Cardiac muscle cell (in vitro differentiated cells and primary cell): ENCODE results near the gene PEX14. TPM values are rescaled to one million over a fixed set of nuclear protein-coding genes. Genes with fewer than 3 reads are reported as not detected.

Experiments
- DNase-seq, 2 donors: peaks; one replicate each; pipeline versions ENCODE4 v3.0.0 to v3.0.0-alpha.2; 2010 to 2017; ENCODE audit warnings: low read depth in 1 of 2, low spot score in 1 of 2
- H3K27ac ChIP-seq: fragments of 200-600 bp; sonication (generic); 2 replicates; pipeline ENCODE4 v1.5.1; 2016
- H3K27me3 ChIP-seq: fragments of 200-600 bp; sonication (generic); 2 replicates; pipeline ENCODE4 v1.6.0; 2016; ENCODE audit warnings: control low read depth
- H3K36me3 ChIP-seq: fragments of 200-600 bp; sonication (generic); 2 replicates; pipeline ENCODE4 v1.5.1; 2016; ENCODE audit warnings: control low read depth
- H3K4me1 ChIP-seq: fragments of 200-600 bp; sonication (generic); 2 replicates; pipeline ENCODE4 v1.8.1; 2017; ENCODE audit warnings: low read depth, mild to moderate bottlenecking, mixed run types
- H3K4me3 ChIP-seq: fragments of 200-600 bp; sonication (generic); 2 replicates; pipeline ENCODE4 v1.5.1; 2016; ENCODE audit warnings: mild to moderate bottlenecking
- H3K9me3 ChIP-seq: fragments of 200-600 bp; sonication (generic); 2 replicates; pipeline ENCODE4 v1.5.1; 2017; ENCODE audit warnings: low read depth, mild to moderate bottlenecking, control low read depth
- polyA plus RNA-seq: library from polyadenylated mRNA; unstranded; fragments of >200 nt; fragmentation: Nextera tagmentation; extraction: Ambion mirVana; gene quantifications from 2 replicates; pipeline ENCODE4 v1.2.1, GENCODE V29; 2016
- total RNA-seq: library from RNA; depleted of rRNA; stranded (reverse); fragments of >200 nt; gene quantifications from 2 replicates; pipeline ENCODE4 v1.2.3, GENCODE V29; 2016
- TF ChIP-seq, protein P1 (sequence below): IDR thresholded peaks from 2 replicates; pipeline ENCODE4 v1.5.1; 2012; ENCODE audit warnings: low read depth, mild to moderate bottlenecking, low read length

Gene PEX14
- total and polyA plus RNA-seq, 2 experiments from 2014 or later, result 25.0 to 32.1 TPM

DNA sequence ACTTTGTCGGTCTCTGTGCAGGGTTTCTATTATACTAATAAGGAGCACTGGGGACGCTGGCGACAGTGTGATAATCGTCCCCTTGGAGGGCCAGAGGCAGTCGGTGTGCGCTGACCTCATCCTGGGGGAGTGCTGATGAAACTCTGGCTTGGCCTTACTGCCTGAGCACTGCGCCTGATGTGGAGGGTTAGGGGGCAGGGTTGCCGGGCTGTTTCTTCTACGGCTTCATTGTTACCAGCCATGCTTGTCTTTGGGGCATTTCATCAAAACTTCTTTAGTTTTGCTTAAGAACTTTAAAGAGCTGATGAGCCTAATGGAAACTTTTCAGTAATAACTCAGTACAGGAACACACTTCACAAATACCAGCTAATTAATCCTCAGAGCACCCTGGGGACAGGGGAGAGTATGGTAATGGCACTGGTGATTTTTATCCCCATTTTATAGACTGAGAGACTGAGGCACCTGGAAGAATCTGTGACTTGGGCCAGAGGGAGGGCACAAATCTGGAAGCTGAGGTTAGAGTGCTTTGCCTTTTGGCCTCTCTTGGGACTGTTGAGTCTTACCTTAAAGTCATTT is 81.8 kb downstream of the PEX14 start:
- TF ChIP-seq, protein P1, sequence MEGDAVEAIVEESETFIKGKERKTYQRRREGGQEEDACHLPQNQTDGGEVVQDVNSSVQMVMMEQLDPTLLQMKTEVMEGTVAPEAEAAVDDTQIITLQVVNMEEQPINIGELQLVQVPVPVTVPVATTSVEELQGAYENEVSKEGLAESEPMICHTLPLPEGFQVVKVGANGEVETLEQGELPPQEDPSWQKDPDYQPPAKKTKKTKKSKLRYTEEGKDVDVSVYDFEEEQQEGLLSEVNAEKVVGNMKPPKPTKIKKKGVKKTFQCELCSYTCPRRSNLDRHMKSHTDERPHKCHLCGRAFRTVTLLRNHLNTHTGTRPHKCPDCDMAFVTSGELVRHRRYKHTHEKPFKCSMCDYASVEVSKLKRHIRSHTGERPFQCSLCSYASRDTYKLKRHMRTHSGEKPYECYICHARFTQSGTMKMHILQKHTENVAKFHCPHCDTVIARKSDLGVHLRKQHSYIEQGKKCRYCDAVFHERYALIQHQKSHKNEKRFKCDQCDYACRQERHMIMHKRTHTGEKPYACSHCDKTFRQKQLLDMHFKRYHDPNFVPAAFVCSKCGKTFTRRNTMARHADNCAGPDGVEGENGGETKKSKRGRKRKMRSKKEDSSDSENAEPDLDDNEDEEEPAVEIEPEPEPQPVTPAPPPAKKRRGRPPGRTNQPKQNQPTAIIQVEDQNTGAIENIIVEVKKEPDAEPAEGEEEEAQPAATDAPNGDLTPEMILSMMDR, result no peak
- peaks cover 14% of the 10 kb centered on the region for H3K4me1 ChIP-seq
- H3K36me3 ChIP-seq, result no peaks in the 10 kb centered on the region
- H3K9me3 ChIP-seq, result no peaks in the 10 kb centered on the region
- no peaks in the 10 kb centered on the region for H3K27me3 ChIP-seq
- no peak overlapping the region for H3K4me3 ChIP-seq
- peak overlapping the region; percentile 69 for H3K27ac ChIP-seq
- peak in 1 of 2 donors; percentile 28 for DNase-seq

DNA sequence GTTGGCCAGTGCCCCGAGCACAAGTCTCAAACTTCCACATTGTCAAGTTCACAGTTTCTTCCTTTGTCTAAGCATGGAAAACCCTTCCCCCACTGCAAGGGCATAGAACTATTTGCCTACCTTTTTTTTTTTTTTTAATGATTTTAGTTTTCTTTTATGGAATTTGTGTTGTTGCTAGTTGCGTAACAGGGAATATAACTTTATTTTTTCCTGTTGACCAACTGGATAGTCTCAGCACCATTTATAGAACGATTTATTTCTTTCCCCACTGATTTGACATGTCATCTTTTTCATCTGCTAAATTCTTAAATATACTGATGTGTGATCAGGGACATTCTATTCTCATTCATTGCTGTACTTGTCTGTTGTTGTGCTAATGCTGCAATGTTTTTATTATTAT is 83.0 kb downstream of the PEX14 start:
- peaks cover 14% of the 10 kb centered on the region for H3K4me1 ChIP-seq
- no peaks in the 10 kb centered on the region for H3K9me3 ChIP-seq
- H3K27me3 ChIP-seq, result no peaks in the 10 kb centered on the region
- H3K27ac ChIP-seq, result no peak overlapping the region
- no peak for DNase-seq
- H3K4me3 ChIP-seq, result no peak overlapping the region
- no peaks in the 10 kb centered on the region for H3K36me3 ChIP-seq
- TF ChIP-seq, protein P1, result no peak

DNA sequence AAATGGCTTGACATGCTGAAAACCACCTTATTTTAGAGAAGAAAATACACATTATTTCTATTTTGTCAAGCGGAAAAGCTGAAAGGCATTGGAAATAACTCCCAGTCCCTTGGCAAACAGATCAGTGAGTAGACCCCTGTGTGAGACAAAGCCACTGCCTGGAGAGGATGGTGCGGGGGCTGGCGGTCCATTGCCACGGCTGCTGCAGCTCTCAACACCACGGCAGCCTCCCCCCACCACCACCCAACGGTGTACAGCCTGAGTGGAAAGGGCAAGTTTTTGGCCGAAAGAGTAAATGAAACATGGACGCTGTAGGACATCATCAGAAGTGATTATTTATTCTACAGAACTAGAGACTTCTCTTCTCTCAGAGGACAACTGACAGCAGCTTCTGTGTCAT is 84.6 kb downstream of the PEX14 start:
- Histone ChIP-seq H3K27ac (no peak overlapping the region), H3K27me3 (no peaks in the 10 kb centered on the region), H3K4me1 (peaks cover 7% of the 10 kb centered on the region), H3K9me3 (no peaks in the 10 kb centered on the region), H3K36me3 (no peaks in the 10 kb centered on the region), H3K4me3 (no peak overlapping the region)
- DNase-seq, result no peak
- TF ChIP-seq, protein P1, result no peak

DNA sequence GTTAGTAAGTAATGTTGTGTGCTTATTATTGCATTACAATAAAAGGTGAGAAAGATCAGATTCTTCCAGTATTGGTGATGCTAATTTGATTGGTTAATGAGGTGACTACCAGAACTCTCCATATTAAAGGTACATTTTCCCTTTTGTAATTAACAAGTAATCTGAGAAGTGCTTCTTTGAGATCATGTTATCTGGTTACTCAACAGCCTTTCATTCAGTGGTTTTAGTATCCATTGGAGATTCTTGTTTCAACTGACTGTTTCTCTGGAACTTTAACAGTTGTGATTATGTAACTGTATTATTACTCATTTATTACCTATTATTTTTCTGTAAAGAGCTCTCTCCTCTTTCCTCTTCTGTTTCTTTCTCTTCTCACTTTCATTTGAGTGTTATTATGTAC is 86.7 kb downstream of the PEX14 start:
- TF ChIP-seq, protein P1, result no peak
- H3K4me3 ChIP-seq, result no peak overlapping the region
- peak in 1 of 2 donors; percentile 45 for DNase-seq

DNA sequence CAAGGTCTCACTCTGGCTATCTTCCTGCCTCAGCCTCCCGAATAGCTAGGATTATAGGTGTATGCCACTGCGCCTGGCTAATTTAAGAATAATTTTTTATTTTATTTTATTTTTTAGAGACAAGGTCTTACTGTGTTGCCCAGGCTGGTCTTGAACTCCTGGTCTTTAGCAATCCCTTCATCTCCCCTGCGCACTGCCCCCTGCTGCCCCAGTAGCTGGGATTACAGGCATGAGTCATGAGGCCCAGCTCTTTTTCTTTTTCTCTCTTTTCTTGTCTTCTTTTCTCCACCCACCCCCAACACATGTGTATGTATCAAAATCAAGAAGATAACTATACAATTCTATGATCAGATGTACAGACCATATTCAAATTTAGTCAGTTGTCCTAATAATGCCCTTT is 87.2 kb downstream of the PEX14 start:
- no peak for DNase-seq
- Histone ChIP-seq H3K4me3 (no peak overlapping the region), H3K36me3 (no peaks in the 10 kb centered on the region), H3K9me3 (no peaks in the 10 kb centered on the region), H3K27me3 (no peaks in the 10 kb centered on the region), H3K4me1 (peaks cover 3% of the 10 kb centered on the region), H3K27ac (no peak overlapping the region)
- TF ChIP-seq, protein P1, result peak; percentile 24

More for the DNA sequence above, 86.7 kb downstream of the PEX14 start:
- no peaks in the 10 kb centered on the region for H3K9me3 ChIP-seq
- no peaks in the 10 kb centered on the region for H3K4me1 ChIP-seq
- no peaks in the 10 kb centered on the region for H3K36me3 ChIP-seq
- no peaks in the 10 kb centered on the region for H3K27me3 ChIP-seq
- no peak overlapping the region for H3K27ac ChIP-seq
